ENCODE data around the gene RTP1.

Gene RTP1

GRCh38 chr3:187242900-187243299 lies 45.6 kb downstream of the RTP1 start:
- H3K9ac ChIP-seq (ENCODE audit: low read length), result no peak overlapping the region
- H3K27me3 ChIP-seq (ENCODE audit: control insufficient read depth, insufficient read depth, low read length), result no peaks in the 10 kb centered on the region
- H3K4me3 ChIP-seq (ENCODE audit: low read length), result no peak overlapping the region
- no peaks in the 10 kb centered on the region for H3K4me1 ChIP-seq (ENCODE audit: control insufficient read depth, low read depth, low read length)
- H3K9me3 ChIP-seq (ENCODE audit: control insufficient read depth, low read depth, low read length), result no peaks in the 10 kb centered on the region
- H3K36me3 ChIP-seq (ENCODE audit: control insufficient read depth, low read depth, low read length), result no peaks in the 10 kb centered on the region
- no peak overlapping the region for H3K27ac ChIP-seq (ENCODE audit: low read length)

DNA sequence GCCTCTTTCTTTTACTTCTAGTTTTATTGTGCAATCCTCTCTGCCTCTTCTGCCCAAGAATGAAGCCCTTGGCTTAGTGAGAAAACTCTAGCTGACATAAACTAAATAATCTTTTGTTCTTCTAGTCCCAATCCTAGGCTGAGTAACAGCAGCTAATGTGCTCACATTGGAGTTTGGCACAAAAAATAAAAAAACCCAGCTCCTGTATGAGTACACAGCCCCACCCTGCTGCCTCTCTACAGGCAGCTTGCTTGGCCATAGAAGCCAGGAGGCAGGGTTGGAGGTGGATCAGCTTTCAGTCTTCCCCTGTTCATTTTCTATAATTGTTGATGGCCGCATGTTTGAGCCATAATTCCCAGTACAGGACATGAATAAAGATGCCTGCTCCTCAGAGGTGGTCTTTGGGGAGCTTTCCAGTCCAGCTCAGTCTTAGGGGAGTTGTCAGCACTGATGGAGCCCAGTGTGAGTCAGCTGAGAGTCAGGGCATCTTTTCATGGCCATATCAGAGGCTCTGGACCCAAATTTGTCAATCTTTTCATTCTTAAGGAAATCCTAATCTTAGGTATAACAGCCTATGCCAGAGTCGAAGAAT lies 46.7 kb downstream of the RTP1 start:
- H3K27ac ChIP-seq (ENCODE audit: low read length), result no peak overlapping the region
- H3K27me3 ChIP-seq (ENCODE audit: control insufficient read depth, insufficient read depth, low read length), result no peaks in the 10 kb centered on the region
- H3K4me1 ChIP-seq (ENCODE audit: control insufficient read depth, low read depth, low read length), result no peaks in the 10 kb centered on the region
- no peaks in the 10 kb centered on the region for H3K9me3 ChIP-seq (ENCODE audit: control insufficient read depth, low read depth, low read length)
- H3K9ac ChIP-seq (ENCODE audit: low read length), result no peak overlapping the region
- no peak overlapping the region for H3K4me3 ChIP-seq (ENCODE audit: low read length)
- H3K36me3 ChIP-seq (ENCODE audit: control insufficient read depth, low read depth, low read length), result no peaks in the 10 kb centered on the region

GRCh38 chr3:187247398-187247797 lies 50.1 kb downstream of the RTP1 start:
- H3K9ac ChIP-seq (ENCODE audit: low read length), result no peak overlapping the region
- H3K4me1 ChIP-seq (ENCODE audit: control insufficient read depth, low read depth, low read length), result peaks cover 7% of the 10 kb centered on the region
- no peaks in the 10 kb centered on the region for H3K9me3 ChIP-seq (ENCODE audit: control insufficient read depth, low read depth, low read length)
- H3K36me3 ChIP-seq (ENCODE audit: control insufficient read depth, low read depth, low read length), result no peaks in the 10 kb centered on the region
- H3K27me3 ChIP-seq (ENCODE audit: control insufficient read depth, insufficient read depth, low read length), result no peaks in the 10 kb centered on the region
- no peak overlapping the region for H3K4me3 ChIP-seq (ENCODE audit: low read length)
- H3K27ac ChIP-seq (ENCODE audit: low read length), result no peak overlapping the region

Measured in iPS-18a (cell line).